DMS53 (cell line): ENCODE data around the gene UST.
A peak's percentile ranks its signal among the peaks of the same experiment; 100 is the strongest.
"Not testable (repeated sequence)": the region's sequence is repeated elsewhere in the genome, so short reads cannot be mapped to it uniquely, and the experiment has no call there.

Source experiments
- DNase-seq: peaks from one replicate; lab custom pipeline; 2025; lab: John Stamatoyannopoulos, UW

The UST gene

GRCh38 chr6:148951662-148952061 lies 204.8 kb downstream of the UST start:
- no peak for DNase-seq

- DNase-seq, result peak; percentile 65
Measured at GRCh38 chr6:148952147-148953035, 205.6 kb downstream of the UST start.

- DNase-seq, result no peak
Measured at GRCh38 chr6:148954461-148954860, 207.6 kb downstream of the UST start.

- DNase-seq, result peak; percentile 20
Measured at GRCh38 chr6:148954934-148955333, 208.1 kb downstream of the UST start.

- no peak for DNase-seq
Measured at GRCh38 chr6:148955441-148955840, 208.6 kb downstream of the UST start.

GRCh38 chr6:148956163-148956562 lies 209.3 kb downstream of the UST start:
- not testable (repeated sequence) for DNase-seq

- DNase-seq, result no peak
Measured at GRCh38 chr6:148957752-148958151, 210.9 kb downstream of the UST start.

- DNase-seq, result peak; percentile 3
Measured at GRCh38 chr6:148959008-148959407, 212.2 kb downstream of the UST start.

- no peak for DNase-seq
Measured at GRCh38 chr6:148959501-148959900, 212.7 kb downstream of the UST start.

GRCh38 chr6:148962854-148963515 lies 216.2 kb downstream of the UST start:
- DNase-seq, result no peak

GRCh38 chr6:148963738-148964137 lies 216.9 kb downstream of the UST start:
- no peak for DNase-seq

- no peak for DNase-seq
Measured at GRCh38 chr6:148964467-148964866, 217.6 kb downstream of the UST start.

- DNase-seq, result no peak
Measured at GRCh38 chr6:148965287-148965686, 218.5 kb downstream of the UST start.

- DNase-seq, result no peak
Measured at GRCh38 chr6:148967011-148967520, 220.2 kb downstream of the UST start.

- DNase-seq, result no peak
Measured at GRCh38 chr6:148967541-148967956, 220.7 kb downstream of the UST start.

GRCh38 chr6:148968771-148969602 lies 222.2 kb downstream of the UST start:
- no peak for DNase-seq

- DNase-seq, result peak; percentile 85
Measured at GRCh38 chr6:148969603-148970061, 222.8 kb downstream of the UST start.

GRCh38 chr6:148971031-148971927 lies 224.4 kb downstream of the UST start:
- peak; percentile 72 for DNase-seq

GRCh38 chr6:148972481-148972880 lies 225.7 kb downstream of the UST start:
- peak; percentile 98 for DNase-seq

GRCh38 chr6:148973538-148974208 lies 226.8 kb downstream of the UST start:
- DNase-seq, result peak; percentile 68
